Panc1 (cell line): ENCODE data around the gene DEDD.
A peak's percentile ranks its signal among the peaks of the same experiment; 100 is the strongest.

Experiments used
- POLR2AphosphoS5 ChIP-seq: IDR thresholded peaks from 2 replicates; pipeline ENCODE4 v1.6.1; 2012; ENCODE audit warnings: mild to moderate bottlenecking, low read depth, low read length, moderate library complexity
- SIN3A ChIP-seq: IDR thresholded peaks from 2 replicates; pipeline ENCODE4 v1.6.1; 2012; ENCODE audit warnings: low read depth, mild to moderate bottlenecking, low read length, moderate library complexity, borderline replicate concordance; ENCODE audit not compliant: insufficient read depth
- TCF7L2 ChIP-seq: IDR thresholded peaks from 2 replicates; pipeline ENCODE4 v1.6.1; 2011; ENCODE audit warnings: mild to moderate bottlenecking, low read depth, low read length, inconsistent platforms
- TF ChIP-seq, protein P1 (sequence below): fragments of 450-650 bp; IDR thresholded peaks from 2 replicates; pipeline ENCODE4 v1.5.1; 2017; ENCODE audit warnings: mild to moderate bottlenecking
- TF ChIP-seq, protein P2 (sequence below), 2 experiments: IDR thresholded peaks; 2 replicates each; pipeline ENCODE4 v1.6.1; 2011 to 2012; ENCODE audit warnings: low read depth in 2 of 2, control low read depth in 1 of 2, low read length in 1 of 2, mild to moderate bottlenecking in 1 of 2, moderate library complexity in 1 of 2; ENCODE audit not compliant: insufficient read depth in 1 of 2

DNA sequence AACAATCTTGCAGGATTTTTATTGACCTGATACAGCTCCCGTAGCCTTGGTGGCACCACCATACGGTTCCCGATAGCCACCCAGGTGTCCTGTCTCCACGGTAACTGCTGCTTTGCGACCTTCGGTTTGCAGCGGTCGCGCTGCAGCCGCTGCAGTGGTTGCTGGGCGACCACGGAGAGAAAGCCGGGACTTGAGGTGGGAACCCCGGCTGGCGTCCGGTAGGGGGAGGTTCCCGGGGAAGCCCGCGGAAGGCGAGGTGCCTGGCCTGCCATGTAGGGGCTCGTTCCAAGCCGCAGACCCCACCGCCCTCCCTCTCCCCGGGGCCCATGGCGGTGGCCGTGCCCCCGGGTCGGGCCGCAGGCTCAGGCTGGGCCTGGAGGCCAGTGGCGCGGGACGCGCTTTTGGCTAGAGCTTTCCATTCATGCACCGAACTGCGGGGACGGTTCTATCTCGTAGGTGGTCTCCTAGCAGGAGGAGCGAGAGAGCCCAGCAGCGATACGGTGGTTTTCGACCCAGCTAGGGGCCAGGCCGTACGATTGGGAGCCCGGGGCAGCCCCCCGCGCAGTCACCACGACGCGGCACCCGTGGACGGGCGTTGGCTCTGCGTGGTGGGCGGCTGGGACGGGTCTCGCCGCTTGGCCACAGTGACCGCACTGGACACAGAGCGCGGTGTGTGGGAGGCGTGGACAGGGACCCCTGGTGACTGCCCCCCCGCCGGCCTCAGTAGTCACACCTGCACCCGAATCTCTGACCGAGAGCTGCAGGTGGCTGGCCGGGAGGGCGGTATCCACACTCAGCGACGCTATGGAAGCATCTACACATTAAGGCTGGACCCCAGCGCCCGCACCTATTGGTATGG is 34.0 kb downstream of the DEDD start, which contains the start of gene KLHDC9:
- TF ChIP-seq, protein P1, sequence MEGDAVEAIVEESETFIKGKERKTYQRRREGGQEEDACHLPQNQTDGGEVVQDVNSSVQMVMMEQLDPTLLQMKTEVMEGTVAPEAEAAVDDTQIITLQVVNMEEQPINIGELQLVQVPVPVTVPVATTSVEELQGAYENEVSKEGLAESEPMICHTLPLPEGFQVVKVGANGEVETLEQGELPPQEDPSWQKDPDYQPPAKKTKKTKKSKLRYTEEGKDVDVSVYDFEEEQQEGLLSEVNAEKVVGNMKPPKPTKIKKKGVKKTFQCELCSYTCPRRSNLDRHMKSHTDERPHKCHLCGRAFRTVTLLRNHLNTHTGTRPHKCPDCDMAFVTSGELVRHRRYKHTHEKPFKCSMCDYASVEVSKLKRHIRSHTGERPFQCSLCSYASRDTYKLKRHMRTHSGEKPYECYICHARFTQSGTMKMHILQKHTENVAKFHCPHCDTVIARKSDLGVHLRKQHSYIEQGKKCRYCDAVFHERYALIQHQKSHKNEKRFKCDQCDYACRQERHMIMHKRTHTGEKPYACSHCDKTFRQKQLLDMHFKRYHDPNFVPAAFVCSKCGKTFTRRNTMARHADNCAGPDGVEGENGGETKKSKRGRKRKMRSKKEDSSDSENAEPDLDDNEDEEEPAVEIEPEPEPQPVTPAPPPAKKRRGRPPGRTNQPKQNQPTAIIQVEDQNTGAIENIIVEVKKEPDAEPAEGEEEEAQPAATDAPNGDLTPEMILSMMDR, result no peak
- TF ChIP-seq SIN3A (peak; percentile 66; the same call in 1 of the 2 replicates), POLR2AphosphoS5 (no peak), TCF7L2 (no peak)
- TF ChIP-seq, protein P2, sequence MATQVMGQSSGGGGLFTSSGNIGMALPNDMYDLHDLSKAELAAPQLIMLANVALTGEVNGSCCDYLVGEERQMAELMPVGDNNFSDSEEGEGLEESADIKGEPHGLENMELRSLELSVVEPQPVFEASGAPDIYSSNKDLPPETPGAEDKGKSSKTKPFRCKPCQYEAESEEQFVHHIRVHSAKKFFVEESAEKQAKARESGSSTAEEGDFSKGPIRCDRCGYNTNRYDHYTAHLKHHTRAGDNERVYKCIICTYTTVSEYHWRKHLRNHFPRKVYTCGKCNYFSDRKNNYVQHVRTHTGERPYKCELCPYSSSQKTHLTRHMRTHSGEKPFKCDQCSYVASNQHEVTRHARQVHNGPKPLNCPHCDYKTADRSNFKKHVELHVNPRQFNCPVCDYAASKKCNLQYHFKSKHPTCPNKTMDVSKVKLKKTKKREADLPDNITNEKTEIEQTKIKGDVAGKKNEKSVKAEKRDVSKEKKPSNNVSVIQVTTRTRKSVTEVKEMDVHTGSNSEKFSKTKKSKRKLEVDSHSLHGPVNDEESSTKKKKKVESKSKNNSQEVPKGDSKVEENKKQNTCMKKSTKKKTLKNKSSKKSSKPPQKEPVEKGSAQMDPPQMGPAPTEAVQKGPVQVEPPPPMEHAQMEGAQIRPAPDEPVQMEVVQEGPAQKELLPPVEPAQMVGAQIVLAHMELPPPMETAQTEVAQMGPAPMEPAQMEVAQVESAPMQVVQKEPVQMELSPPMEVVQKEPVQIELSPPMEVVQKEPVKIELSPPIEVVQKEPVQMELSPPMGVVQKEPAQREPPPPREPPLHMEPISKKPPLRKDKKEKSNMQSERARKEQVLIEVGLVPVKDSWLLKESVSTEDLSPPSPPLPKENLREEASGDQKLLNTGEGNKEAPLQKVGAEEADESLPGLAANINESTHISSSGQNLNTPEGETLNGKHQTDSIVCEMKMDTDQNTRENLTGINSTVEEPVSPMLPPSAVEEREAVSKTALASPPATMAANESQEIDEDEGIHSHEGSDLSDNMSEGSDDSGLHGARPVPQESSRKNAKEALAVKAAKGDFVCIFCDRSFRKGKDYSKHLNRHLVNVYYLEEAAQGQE (IDR thresholded peaks at IDR 0.05; ENCODE audit: insufficient read depth in 1 of 2, low read depth in 2 of 2, low read length in 1 of 2), result no peak
